ENCODE measurements around the gene VPS45. TPM values are rescaled to one million over a fixed set of nuclear protein-coding genes. Genes with fewer than 3 reads are reported as not detected.
"Not testable (repeated sequence)": the region's sequence is repeated elsewhere in the genome, so short reads cannot be mapped to it uniquely, and the experiment has no call there.

Gene VPS45
- total RNA-seq, 1 donor from 2014 or later: 37.1 TPM

- DNase-seq (ENCODE audit: low spot score): no peak
Observed at GRCh38 chr1:150132372-150132771, 64.8 kb downstream of the VPS45 start.

- no peak for DNase-seq (ENCODE audit: low spot score)
Observed at GRCh38 chr1:150134537-150134936, 67.0 kb downstream of the VPS45 start.

GRCh38 chr1:150135400-150135799, 67.8 kb downstream of the VPS45 start:
- not testable (repeated sequence) for DNase-seq (ENCODE audit: low spot score)

- no peak for DNase-seq (ENCODE audit: low spot score)
Observed at GRCh38 chr1:150138044-150138443, 70.5 kb downstream of the VPS45 start.

- DNase-seq (ENCODE audit: low spot score): no peak
Observed at GRCh38 chr1:150141452-150141851, 73.9 kb downstream of the VPS45 start.

- no peak for DNase-seq (ENCODE audit: low spot score)
Observed at GRCh38 chr1:150142083-150142482, 74.5 kb downstream of the VPS45 start.

GRCh38 chr1:150144606-150145005, 77.0 kb downstream of the VPS45 start:
- no peak for DNase-seq (ENCODE audit: low spot score)

GRCh38 chr1:150146016-150146415, 78.4 kb downstream of the VPS45 start:
- DNase-seq (ENCODE audit: low spot score): not testable (repeated sequence)

- no peak for DNase-seq (ENCODE audit: low spot score)
Observed at GRCh38 chr1:150146849-150147542, 79.4 kb downstream of the VPS45 start.

- no peak for DNase-seq (ENCODE audit: low spot score)
Observed at GRCh38 chr1:150148837-150149270, 81.3 kb downstream of the VPS45 start.

GRCh38 chr1:150149271-150150132, 81.9 kb downstream of the VPS45 start, which contains the start of gene PLEKHO1:
TSS of gene PLEKHO1 (plus strand) at chr1:150149916. CDS start at chr1:150150258, 342 bp downstream.
- peak; percentile 84 for DNase-seq (ENCODE audit: low spot score)

- DNase-seq (ENCODE audit: low spot score): no peak
Observed at GRCh38 chr1:150150133-150151021, 82.8 kb downstream of the VPS45 start.

GRCh38 chr1:150151291-150152181, 84.0 kb downstream of the VPS45 start:
- DNase-seq (ENCODE audit: low spot score): no peak

GRCh38 chr1:150152182-150152536, 84.6 kb downstream of the VPS45 start:
- no peak for DNase-seq (ENCODE audit: low spot score)

GRCh38 chr1:150152772-150153456, 85.3 kb downstream of the VPS45 start:
- no peak for DNase-seq (ENCODE audit: low spot score)

GRCh38 chr1:150154143-150154542, 86.6 kb downstream of the VPS45 start:
- DNase-seq (ENCODE audit: low spot score): no peak

- DNase-seq (ENCODE audit: low spot score): no peak
Observed at GRCh38 chr1:150155413-150156071, 88.0 kb downstream of the VPS45 start.

GRCh38 chr1:150156868-150157603, 89.5 kb downstream of the VPS45 start:
- DNase-seq (ENCODE audit: low spot score): no peak

- DNase-seq (ENCODE audit: low spot score): no peak
Observed at GRCh38 chr1:150159550-150159949, 92.0 kb downstream of the VPS45 start.

Data from mucosa of gallbladder (tissue), 1 donor.